ENCODE data around the gene ZNF280C. TPM values are rescaled to one million over a fixed set of nuclear protein-coding genes. Genes with fewer than 3 reads are reported as not detected.

ZNF280C gene
- total RNA-seq, 1 donor from 2014 or later = 7.4 TPM

- no peak for DNase-seq (ENCODE audit: low spot score)
- Mint-ChIP-seq H3K36me3 (ENCODE audit: low read depth, unreplicated experiment) (no peaks in the 10 kb centered on the region), H3K9me3 (ENCODE audit: unreplicated experiment) (no peaks in the 10 kb centered on the region), H3K4me3 (ENCODE audit: unreplicated experiment) (no peak overlapping the region), H3K27me3 (ENCODE audit: unreplicated experiment) (peaks cover 1% of the 10 kb centered on the region), H3K27ac (ENCODE audit: unreplicated experiment) (no peak overlapping the region), H3K4me1 (ENCODE audit: unreplicated experiment) (no peaks in the 10 kb centered on the region)
- no peak for TF ChIP-seq CTCF (IDR thresholded peaks at IDR 0.05; ENCODE audit: unreplicated experiment)
Observed at GRCh38 chrX:130300010-130300282, 31.2 kb upstream of the ZNF280C start.

GRCh38 chrX:130299279-130300009 lies 30.7 kb upstream of the ZNF280C start:
- no peaks in the 10 kb centered on the region for H3K4me1 Mint-ChIP-seq (ENCODE audit: unreplicated experiment)
- DNase-seq (ENCODE audit: low spot score) = no peak
- H3K27ac Mint-ChIP-seq (ENCODE audit: unreplicated experiment) = no peak overlapping the region
- H3K4me3 Mint-ChIP-seq (ENCODE audit: unreplicated experiment) = no peak overlapping the region
- peaks cover 1% of the 10 kb centered on the region for H3K27me3 Mint-ChIP-seq (ENCODE audit: unreplicated experiment)
- H3K36me3 Mint-ChIP-seq (ENCODE audit: low read depth, unreplicated experiment) = no peaks in the 10 kb centered on the region
- no peak for TF ChIP-seq CTCF (IDR thresholded peaks at IDR 0.05; ENCODE audit: unreplicated experiment)
- H3K9me3 Mint-ChIP-seq (ENCODE audit: unreplicated experiment) = no peaks in the 10 kb centered on the region

- Mint-ChIP-seq H3K4me3 (ENCODE audit: unreplicated experiment) (no peak overlapping the region), H3K27me3 (ENCODE audit: unreplicated experiment) (no peaks in the 10 kb centered on the region), H3K4me1 (ENCODE audit: unreplicated experiment) (no peaks in the 10 kb centered on the region), H3K9me3 (ENCODE audit: unreplicated experiment) (no peaks in the 10 kb centered on the region), H3K27ac (ENCODE audit: unreplicated experiment) (no peak overlapping the region), H3K36me3 (ENCODE audit: low read depth, unreplicated experiment) (no peaks in the 10 kb centered on the region)
- no peak for DNase-seq (ENCODE audit: low spot score)
- TF ChIP-seq CTCF (IDR thresholded peaks at IDR 0.05; ENCODE audit: unreplicated experiment) = no peak
Observed at GRCh38 chrX:130296743-130297142, 28.0 kb upstream of the ZNF280C start.

GRCh38 chrX:130296297-130296678 lies 27.6 kb upstream of the ZNF280C start:
- Mint-ChIP-seq H3K4me1 (ENCODE audit: unreplicated experiment) (no peaks in the 10 kb centered on the region), H3K36me3 (ENCODE audit: low read depth, unreplicated experiment) (no peaks in the 10 kb centered on the region), H3K27ac (ENCODE audit: unreplicated experiment) (no peak overlapping the region), H3K27me3 (ENCODE audit: unreplicated experiment) (no peaks in the 10 kb centered on the region), H3K9me3 (ENCODE audit: unreplicated experiment) (no peaks in the 10 kb centered on the region), H3K4me3 (ENCODE audit: unreplicated experiment) (no peak overlapping the region)
- no peak for DNase-seq (ENCODE audit: low spot score)
- no peak for TF ChIP-seq CTCF (IDR thresholded peaks at IDR 0.05; ENCODE audit: unreplicated experiment)

GRCh38 chrX:130295519-130296296 lies 27.0 kb upstream of the ZNF280C start:
- Mint-ChIP-seq H3K4me3 (ENCODE audit: unreplicated experiment) (no peak overlapping the region), H3K27ac (ENCODE audit: unreplicated experiment) (no peak overlapping the region), H3K27me3 (ENCODE audit: unreplicated experiment) (no peaks in the 10 kb centered on the region), H3K36me3 (ENCODE audit: low read depth, unreplicated experiment) (no peaks in the 10 kb centered on the region), H3K4me1 (ENCODE audit: unreplicated experiment) (no peaks in the 10 kb centered on the region), H3K9me3 (ENCODE audit: unreplicated experiment) (no peaks in the 10 kb centered on the region)
- no peak for TF ChIP-seq CTCF (IDR thresholded peaks at IDR 0.05; ENCODE audit: unreplicated experiment)
- no peak for DNase-seq (ENCODE audit: low spot score)

Measured in endothelial cell (in vitro differentiated cells).